ENCODE measurements around the gene MSI2. TPM values are rescaled to one million over a fixed set of nuclear protein-coding genes. Genes with fewer than 3 reads are reported as not detected.

The MSI2 gene
- total and polyA plus RNA-seq, 2 donors (not counting 3 experiments of a cell fraction or from before 2014, with no cell fraction given): 20.9 to 59.3 TPM

GRCh38 chr17:57487573-57487972 is 231.2 kb downstream of the MSI2 start:
- intact Hi-C loops (cut with micrococcal nuclease): no loop called here
- H3K4me3 ChIP-seq (replicated peaks in 1 of 3; ENCODE audit: insufficient read depth in 1 of 3, low read depth in 1 of 3, low read length in 3 of 3): no peak overlapping the region
- POLR2A ChIA-PET: no interaction called here

More at GRCh38 chr17:57487573-57487972, 231.2 kb downstream of the MSI2 start:
- FAIRE-seq (no peak), DNase-seq (ENCODE audit: low read depth, low spot score) (no peak)
- Histone ChIP-seq H3K9ac (replicated peaks; ENCODE audit: extremely low read depth, insufficient read depth, low read length) (no peak overlapping the region), H3K79me2 (ENCODE audit: control insufficient read depth, insufficient read depth, low read length) (no peaks in the 10 kb centered on the region), H3K4me2 (ENCODE audit: insufficient read depth, low read length) (no peak overlapping the region), H3K9me3 (replicated peaks; ENCODE audit: control insufficient read depth, insufficient read depth, low read length) (no peaks in the 10 kb centered on the region), H3K9me1 (replicated peaks; ENCODE audit: control insufficient read depth, extremely low read depth, insufficient read depth, low read length) (no peaks in the 10 kb centered on the region), H3K4me1 (ENCODE audit: control insufficient read depth, extremely low read depth, insufficient read depth, low read length) (no peaks in the 10 kb centered on the region), H2AFZ (ENCODE audit: low read depth, low read length) (no peak overlapping the region), H3K27ac (ENCODE audit: insufficient read depth, low read depth, low read length) (no peak overlapping the region), H3K27me3 (ENCODE audit: control insufficient read depth in 2 of 2, insufficient read depth in 2 of 2, low read length in 2 of 2) (no peaks in the 10 kb centered on the region), H4K20me1 (replicated peaks; ENCODE audit: control insufficient read depth, extremely low read depth, insufficient read depth, low read length) (no peaks in the 10 kb centered on the region), H3K36me3 (ENCODE audit: control insufficient read depth in 2 of 2, extremely low read depth in 1 of 2, insufficient read depth in 2 of 2, low read length in 2 of 2) (no peaks in the 10 kb centered on the region)
- TF ChIP-seq MAX (IDR thresholded peaks at IDR 0.05; ENCODE audit: insufficient read depth, insufficient read length): no peak
- no peak for TF ChIP-seq POLR2AphosphoS5 (IDR thresholded peaks at IDR 0.05; ENCODE audit: insufficient read depth, low read depth, low read length)
- no peak for TF ChIP-seq CTCF (IDR thresholded peaks at IDR 0.05; ENCODE audit: extremely low read depth in 1 of 2, insufficient read depth in 1 of 2, low read depth in 1 of 2, low read length in 2 of 2)
- no peak for TF ChIP-seq EZH2 (IDR thresholded peaks at IDR 0.05; ENCODE audit: borderline replicate concordance, low read depth, low read length, severe bottlenecking)
- TF ChIP-seq FOS (IDR thresholded peaks at IDR 0.05; ENCODE audit: borderline replicate concordance, insufficient read depth, low read length): no peak
- TF ChIP-seq GATA2 (IDR thresholded peaks at IDR 0.05; ENCODE audit: insufficient read depth, insufficient read length, low read depth, low read length): no peak
- TF ChIP-seq MYC (IDR thresholded peaks at IDR 0.05; ENCODE audit: low read depth, low read length): no peak
- no peak for TF ChIP-seq JUN (IDR thresholded peaks at IDR 0.05; ENCODE audit: borderline replicate concordance, insufficient read depth, insufficient read length, low read depth)
- no peak for TF ChIP-seq POLR2A (IDR thresholded peaks at IDR 0.05; ENCODE audit: low read depth, low read length)
- dilution Hi-C loops (cut with MboI; ENCODE audit: extremely low pct_ligation_motif_present, low sequenced_read_pairs): no loop called here
- CTCF ChIA-PET: interaction anchor here (0.9 to 1.8 kb wide), 3 partner anchors 10 to 244 kb away, joined by 3 to 10 read pairs (median 5); no protein-coding TSS in a partner anchor
- no TSS peak for BruUV-seq (replicated peaks)

All from endothelial cell of umbilical vein (primary cell).